IMR-90 (cell line): ENCODE measurements around the gene CERT1. TPM values are rescaled to one million over a fixed set of nuclear protein-coding genes. Genes with fewer than 3 reads are reported as not detected.

ENCODE experiments used
- ATAC-seq: fragments of 200-7000 bp; cut with Tn5 transposase; 2 replicates; pipeline ENCODE4 v1.9.1; 2020; ENCODE audit warnings: low read depth, mild to moderate bottlenecking, moderate library complexity
- BruUV-seq: library from RNA; stranded (reverse); fragments of 400-500 nt; replicated peaks from 2 replicates; lab custom pipeline; 2021; lab: Mats Ljungman, UMichigan
- CTCF ChIA-PET: fragments of 300-600 bp; formaldehyde crosslinking; extraction: SDS; loops from one replicate; lab custom pipeline; 2021; ENCODE audit warnings: antibody characterized with exemption; lab: Yijun Ruan, JAX
- POLR2A ChIA-PET: fragments of 300-600 bp; sonication (Branson Sonifier 250); formaldehyde crosslinking; loops from one replicate; lab custom pipeline; 2022; ENCODE audit warnings: antibody characterized with exemption; ENCODE audit not compliant: unreplicated experiment; lab: Charles Lee
- DNase-seq: peaks from one replicate; pipeline ENCODE4 v3.0.0; 2013
- H2AFZ ChIP-seq: replicated peaks from 2 replicates; pipeline ENCODE3; 2013; ENCODE audit warnings: low read length, mild to moderate bottlenecking; ENCODE audit not compliant: poor library complexity
- H2AK5ac ChIP-seq: 2 replicates; pipeline ENCODE4 v1.6.1; 2013; ENCODE audit warnings: low read depth, low read length, inconsistent platforms
- H2AK9ac ChIP-seq: replicated peaks from 2 replicates; pipeline ENCODE3; 2013; ENCODE audit warnings: mild to moderate bottlenecking, low read depth, low read length, moderate library complexity; ENCODE audit not compliant: poor library complexity
- H2BK120ac ChIP-seq: 2 replicates; pipeline ENCODE4 v1.6.1; 2013; ENCODE audit warnings: low read depth, low read length, inconsistent platforms
- H2BK15ac ChIP-seq: 3 replicates; pipeline ENCODE4 v1.6.1; 2013; ENCODE audit warnings: low read depth, low read length, inconsistent platforms
- H2BK20ac ChIP-seq: 2 replicates; pipeline ENCODE4 v1.6.1; 2013; ENCODE audit warnings: low read depth, mild to moderate bottlenecking, inconsistent platforms, low read length, moderate library complexity
- H2BK5ac ChIP-seq: 2 replicates; pipeline ENCODE4 v1.6.1; 2013; ENCODE audit warnings: mild to moderate bottlenecking, low read depth, low read length, inconsistent platforms; ENCODE audit not compliant: poor library complexity, severe bottlenecking
- H3K14ac ChIP-seq: replicated peaks from 2 replicates; pipeline ENCODE4 v1.6.1; 2013; ENCODE audit warnings: low read depth, low read length, inconsistent platforms
- H3K18ac ChIP-seq: 2 replicates; pipeline ENCODE4 v1.6.1; 2013; ENCODE audit warnings: low read depth, low read length, control low read depth
- H3K23ac ChIP-seq: 2 replicates; pipeline ENCODE4 v1.6.1; 2013; ENCODE audit warnings: low read depth, low read length, inconsistent platforms
- H3K27ac ChIP-seq: 2 replicates; pipeline ENCODE4 v1.5.1; 2013; ENCODE audit warnings: mild to moderate bottlenecking, control low read depth, low read length; ENCODE audit not compliant: insufficient read depth
- H3K27me3 ChIP-seq: 2 replicates; pipeline ENCODE4 v1.6.1; 2013; ENCODE audit warnings: low read length; ENCODE audit not compliant: control insufficient read depth, insufficient read depth
- H3K36me3 ChIP-seq: 2 replicates; pipeline ENCODE4 v1.6.1; 2013; ENCODE audit warnings: low read length, mixed read lengths; ENCODE audit not compliant: control insufficient read depth, insufficient read depth
- H3K4ac ChIP-seq: 2 replicates; pipeline ENCODE4 v1.6.1; 2013; ENCODE audit warnings: low read depth, low read length, inconsistent platforms
- H3K4me1 ChIP-seq: 2 replicates; pipeline ENCODE4 v1.6.1; 2013; ENCODE audit warnings: low read length, mixed read lengths; ENCODE audit not compliant: control insufficient read depth, insufficient read depth
- H3K4me2 ChIP-seq: 2 replicates; pipeline ENCODE4 v1.6.1; 2013; ENCODE audit warnings: low read depth, mild to moderate bottlenecking, control low read depth, low read length, moderate library complexity
- H3K4me3 ChIP-seq: 2 replicates; pipeline ENCODE4 v1.5.1; 2013; ENCODE audit warnings: low read depth, mild to moderate bottlenecking, control low read depth, low read length, moderate library complexity; ENCODE audit not compliant: insufficient read depth
- H3K56ac ChIP-seq: 2 replicates; pipeline ENCODE4 v1.6.1; 2013; ENCODE audit warnings: low read length, inconsistent platforms; ENCODE audit not compliant: insufficient read depth; ENCODE audit errors: extremely low read depth
- H3K79me1 ChIP-seq, 2 experiments: 2 replicates each; pipeline ENCODE4 v1.6.1; 2013; ENCODE audit warnings: low read length in 2 of 2, inconsistent platforms in 1 of 2, low read depth in 1 of 2
- H3K9ac ChIP-seq: 2 replicates; pipeline ENCODE4 v1.6.1; 2013; ENCODE audit warnings: low read depth, low read length, control low read depth
- H3K9me1 ChIP-seq: 2 replicates; pipeline ENCODE4 v1.6.1; 2013; ENCODE audit warnings: low read length, inconsistent platforms; ENCODE audit not compliant: insufficient read depth
- H3K9me3 ChIP-seq: 2 replicates; pipeline ENCODE4 v1.6.1; 2013; ENCODE audit warnings: low read length; ENCODE audit not compliant: control insufficient read depth, insufficient read depth
- H4K20me1 ChIP-seq: 2 replicates; pipeline ENCODE4 v1.6.1; 2013; ENCODE audit warnings: low read length, inconsistent platforms; ENCODE audit not compliant: insufficient read depth
- H4K5ac ChIP-seq: 2 replicates; pipeline ENCODE4 v1.6.1; 2013; ENCODE audit warnings: mild to moderate bottlenecking, low read depth, low read length, control low read depth
- H4K8ac ChIP-seq, 2 experiments: 2 replicates each; pipeline ENCODE4 v1.6.1; 2013; ENCODE audit warnings: low read depth in 2 of 2, low read length in 2 of 2, control low read depth in 1 of 2, inconsistent platforms in 1 of 2
- H4K91ac ChIP-seq: 2 replicates; pipeline ENCODE4 v1.6.1; 2013; ENCODE audit warnings: low read depth, low read length, inconsistent platforms; ENCODE audit not compliant: insufficient read depth
- BHLHE40 ChIP-seq: fragments of 150-350 bp; IDR thresholded peaks from 2 replicates; pipeline ENCODE4 v1.6.1; 2016; ENCODE audit warnings: mild to moderate bottlenecking, low read depth, low read length
- CEBPB ChIP-seq: IDR thresholded peaks from 2 replicates; pipeline ENCODE4 v1.6.1; 2012; ENCODE audit warnings: low read depth, low read length, improper control_type of control experiment
- CHD1 ChIP-seq: IDR thresholded peaks from 2 replicates; pipeline ENCODE4 v1.6.1; 2012; ENCODE audit warnings: low read depth, low read length, improper control_type of control experiment
- CTCF ChIP-seq: conservative IDR thresholded peaks from 2 replicates; pipeline ENCODE4 v1.5.1; 2012; ENCODE audit warnings: mild to moderate bottlenecking, low read depth, low read length, improper control_type of control experiment
- ELK1 ChIP-seq: fragments of 150-350 bp; IDR thresholded peaks from 2 replicates; pipeline ENCODE4 v1.6.1; 2016; ENCODE audit warnings: low read depth, mild to moderate bottlenecking, low read length, moderate library complexity, borderline replicate concordance
- FOS ChIP-seq: fragments of 150-350 bp; IDR thresholded peaks from 2 replicates; pipeline ENCODE4 v1.6.1; 2016; ENCODE audit warnings: low read depth, low read length
- MAFK ChIP-seq: IDR thresholded peaks from 2 replicates; pipeline ENCODE4 v1.6.1; 2012; ENCODE audit warnings: low read depth, low read length, improper control_type of control experiment
- MXI1 ChIP-seq: IDR thresholded peaks from 2 replicates; pipeline ENCODE4 v1.6.1; 2012; ENCODE audit warnings: low read depth, mild to moderate bottlenecking, low read length, moderate library complexity, borderline replicate concordance
- NFE2L2 ChIP-seq: fragments of 150-350 bp; IDR thresholded peaks from 2 replicates; pipeline ENCODE4 v1.6.1; 2016; ENCODE audit warnings: low read depth, mild to moderate bottlenecking, low read length
- POLR2A ChIP-seq: IDR thresholded peaks from 2 replicates; pipeline ENCODE4 v1.6.1; 2012; ENCODE audit warnings: mild to moderate bottlenecking, low read depth, low read length
- RAD21 ChIP-seq: IDR thresholded peaks from 2 replicates; pipeline ENCODE4 v1.6.1; 2012; ENCODE audit warnings: low read length, improper control_type of control experiment
- RCOR1 ChIP-seq: IDR thresholded peaks from 2 replicates; pipeline ENCODE4 v1.6.1; 2012; ENCODE audit warnings: mild to moderate bottlenecking, low read length, improper control_type of control experiment; ENCODE audit not compliant: insufficient replicate concordance
- RFX5 ChIP-seq: IDR thresholded peaks from 2 replicates; pipeline ENCODE4 v1.8.0; 2012; ENCODE audit warnings: low read depth, mild to moderate bottlenecking, low read length, moderate library complexity
- SMC3 ChIP-seq: fragments of 150-350 bp; IDR thresholded peaks from 2 replicates; pipeline ENCODE4 v1.6.1; 2016; ENCODE audit warnings: low read depth, mild to moderate bottlenecking, antibody characterized with exemption, low read length, moderate library complexity
- USF2 ChIP-seq: fragments of 150-350 bp; IDR thresholded peaks from 2 replicates; pipeline ENCODE4 v1.6.1; 2017; ENCODE audit warnings: mild to moderate bottlenecking, antibody characterized with exemption, low read length, low read depth
- WGBS, 2 experiments: methylation state at CpG; one replicate each; pipeline versions ENCODE4 v1.1.5 to v1.1.7; 2013; ENCODE audit warnings: missing lambda C conversion rate in 2 of 2; ENCODE audit not compliant: insufficient read length in 1 of 2; ENCODE audit errors: extremely low coverage in 2 of 2; 5-methylcytosine and 5-hydroxymethylcytosine counted together
- dilution Hi-C: fragments of 300-500 bp; cut with HindIII; formaldehyde crosslinking; loops from one replicate; pipeline ENCODE4 v1.14.3; 2018; ENCODE audit warnings: low sequenced_read_pairs; ENCODE audit not compliant: unreplicated experiment
- in situ Hi-C: fragments of 300-500 bp; cut with MboI; formaldehyde crosslinking; loops from 3 replicates; pipeline ENCODE4 v1.14.3; 2019; ENCODE audit warnings: low sequenced_read_pairs, inconsistent platforms, mixed read lengths
- intact Hi-C: fragments of 100-400 bp; cut with micrococcal nuclease; formaldehyde crosslinking; loops from 2 replicates; pipeline ENCODE4 v1.10.0; 2022
- polyA plus RNA-seq, 3 experiments: library from polyadenylated mRNA; depleted of rRNA; stranded (reverse); fragments of >200 nt; gene quantifications; 2 replicates each; pipeline ENCODE4 v1.2.3, GENCODE V29; 2012; ENCODE audit warnings: low replicate concordance in 1 of 3
- total RNA-seq: library from RNA; depleted of rRNA; stranded (reverse); fragments of >200 nt; gene quantifications from 2 replicates; pipeline ENCODE4 v1.2.3, GENCODE V29; 2012

The CERT1 gene
- total and polyA plus RNA-seq, 2 of the 4 experiments (the other 2 are of a cell fraction), result 7.2 TPM

- Histone ChIP-seq H3K9me1 (no peaks in the 10 kb centered on the region), H3K9me3 (no peaks in the 10 kb centered on the region), H3K36me3 (peaks cover 29% of the 10 kb centered on the region), H4K20me1 (no peaks in the 10 kb centered on the region), H2AFZ (no peak overlapping the region), H2BK20ac (no peak overlapping the region), H3K4ac (no peak overlapping the region), H2BK5ac (no peak overlapping the region), H4K91ac (no peak overlapping the region), H3K4me2 (no peak overlapping the region), H3K9ac (no peak overlapping the region), H3K56ac (no peak overlapping the region), H3K4me3 (no peak overlapping the region), H2AK9ac (no peak overlapping the region), H2AK5ac (no peak overlapping the region), H2BK15ac (no peak overlapping the region), H3K14ac (no peak overlapping the region), H3K4me1 (no peaks in the 10 kb centered on the region), H4K8ac (no peak overlapping the region), H3K23ac (no peak overlapping the region), H3K18ac (no peak overlapping the region), H3K27ac (no peak overlapping the region), H2BK120ac (no peak overlapping the region), H4K5ac (no peak overlapping the region), H3K79me1 (no peaks in the 10 kb centered on the region), H3K27me3 (no peaks in the 10 kb centered on the region)
- WGBS, 2 experiments, result no CpG with 5 or more reads among the region's 7 CpGs
- no TSS peak for BruUV-seq
- in situ Hi-C loops (loop anchor here (25.0 kb wide), 1 partner anchor 594 kb away; the partner anchor contains the start of genes GFM2 and NSA2), intact Hi-C loops (no loop called here), dilution Hi-C loops (no loop called here)
- TF ChIP-seq NFE2L2 (no peak), BHLHE40 (no peak), MAFK (no peak), ELK1 (no peak), USF2 (no peak), RFX5 (no peak), RCOR1 (no peak), FOS (no peak), CTCF (no peak), CHD1 (no peak), RAD21 (no peak), MXI1 (no peak), POLR2A (no peak), CEBPB (no peak), SMC3 (no peak)
- CTCF ChIA-PET, result interaction anchor here (0.6 kb wide), 2 partner anchors 17 to 1354 kb away, joined by 3 read pairs; no protein-coding TSS in a partner anchor
- no peak for ATAC-seq
- DNase-seq, result no peak
- POLR2A ChIA-PET, result no interaction called here
These were observed 154.7 kb downstream of the CERT1 start for GRCh38 chr5:75356719-75357118.
